GM21360 (cell line): ENCODE data around the gene GPC6.
"Not testable (repeated sequence)": the region's sequence is repeated elsewhere in the genome, so short reads cannot be mapped to it uniquely, and the experiment has no call there.

ENCODE experiments used
- ATAC-seq: cut with Tn5 transposase; IDR thresholded peaks from one replicate; pipeline ENCODE4 v1.9.1; 2021; ENCODE audit warnings: mild to moderate bottlenecking, moderate library complexity; ENCODE audit not compliant: unreplicated experiment

The GPC6 gene

DNA sequence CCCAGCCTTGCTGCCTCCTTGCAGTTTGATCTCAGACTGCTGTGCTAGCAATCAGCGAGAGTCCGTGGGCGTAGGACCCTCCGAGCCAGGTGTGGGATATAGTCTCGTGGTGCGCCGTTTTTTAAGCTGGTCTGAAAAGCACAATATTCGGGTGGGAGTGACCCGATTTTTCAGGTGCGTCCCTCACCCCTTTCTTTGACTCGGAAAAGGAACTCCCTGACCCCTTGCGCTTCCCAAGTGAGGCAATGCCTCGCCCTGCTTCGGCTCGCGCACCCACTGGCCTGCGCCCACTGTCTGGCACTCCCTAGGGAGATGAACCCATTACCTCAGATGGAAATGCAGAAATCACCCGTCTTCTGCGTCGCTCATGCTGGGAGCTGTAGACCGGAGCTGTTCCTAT is 269.5 kb downstream of the GPC6 start:
- ATAC-seq: not testable (repeated sequence)

DNA sequence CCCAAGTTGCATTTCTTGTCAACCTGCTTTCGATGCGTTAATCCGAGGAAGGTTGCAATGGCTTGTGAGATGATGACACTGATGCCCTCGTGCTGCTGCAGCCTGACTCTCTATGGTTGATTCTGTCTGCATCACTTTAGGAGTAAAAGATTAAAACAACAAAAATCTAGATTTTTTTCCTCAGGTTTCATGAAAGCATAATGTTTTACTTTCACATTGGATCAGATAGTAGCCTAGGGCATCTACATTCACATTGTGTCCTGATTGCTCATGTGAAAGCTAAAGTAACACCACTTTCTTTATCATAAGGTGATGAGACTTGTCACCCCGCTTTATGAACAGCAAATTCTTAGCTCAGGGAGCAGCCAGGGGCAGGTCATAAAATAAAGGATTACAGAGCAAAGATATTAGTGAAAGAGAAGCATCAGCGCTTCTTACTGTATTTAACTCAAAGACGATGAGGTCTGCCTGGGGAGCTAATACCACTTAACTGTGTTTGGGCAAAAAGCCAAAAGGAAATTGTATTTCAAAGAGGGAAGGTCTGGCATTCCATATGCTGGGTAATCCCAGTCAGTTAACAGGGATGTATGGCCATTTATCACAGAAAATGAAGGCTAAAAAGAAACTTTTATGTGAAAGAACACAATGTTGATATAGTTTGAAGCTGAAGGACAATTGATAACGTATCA is 270.5 kb downstream of the GPC6 start:
- ATAC-seq: no peak

GRCh38 chr13:93499991-93500390 is 273.4 kb downstream of the GPC6 start:
- no peak for ATAC-seq

- ATAC-seq: no peak
These were observed 275.5 kb downstream of the GPC6 start for GRCh38 chr13:93502071-93502470.

GRCh38 chr13:93502987-93503615 is 276.5 kb downstream of the GPC6 start:
- no peak for ATAC-seq

GRCh38 chr13:93505104-93505952 is 278.7 kb downstream of the GPC6 start:
- no peak for ATAC-seq

DNA sequence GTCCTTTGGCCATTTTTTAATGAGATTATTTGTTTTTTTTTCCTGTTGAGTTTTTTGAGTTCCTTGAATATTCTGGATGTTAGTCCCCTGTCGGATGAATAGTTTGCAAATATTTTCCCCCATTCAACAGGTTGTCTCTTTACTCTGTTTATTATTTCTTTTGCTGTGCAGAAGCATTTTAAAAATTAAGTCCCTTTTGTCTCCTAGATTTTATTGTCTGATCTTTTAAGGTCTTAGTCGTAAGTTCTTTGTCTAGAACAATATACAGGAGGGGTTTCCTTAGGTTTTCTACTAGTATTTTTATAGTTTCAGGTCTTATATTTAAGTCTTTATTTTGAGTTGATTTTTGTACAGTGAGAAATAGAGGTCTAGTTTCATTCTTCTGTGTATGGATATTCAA is 284.4 kb downstream of the GPC6 start:
- ATAC-seq: no peak

GRCh38 chr13:93515267-93515666 is 288.7 kb downstream of the GPC6 start:
- ATAC-seq: no peak

GRCh38 chr13:93517658-93518057 is 291.1 kb downstream of the GPC6 start:
- ATAC-seq: no peak

DNA sequence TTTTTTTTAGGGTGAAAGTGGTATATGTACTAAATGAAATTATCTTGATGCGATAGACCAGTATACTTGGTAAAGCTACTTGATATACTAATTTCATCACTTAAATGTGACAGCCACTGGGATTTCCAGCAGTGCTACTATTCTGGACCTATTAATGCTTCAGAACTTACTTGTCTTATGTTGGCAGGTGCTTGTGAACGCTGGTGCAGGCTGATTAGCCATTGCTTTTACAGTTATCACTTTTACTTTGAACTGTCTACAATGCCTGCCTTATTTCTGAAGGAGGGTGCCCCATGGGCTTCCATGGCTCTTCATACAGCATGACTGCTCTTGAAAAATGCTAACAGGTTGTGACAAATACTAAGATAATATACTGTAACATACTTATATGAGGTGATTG is 294.7 kb downstream of the GPC6 start:
- ATAC-seq: no peak

- ATAC-seq: no peak
These were observed 295.9 kb downstream of the GPC6 start for GRCh38 chr13:93522501-93522900.

- no peak for ATAC-seq
These were observed 298.5 kb downstream of the GPC6 start for GRCh38 chr13:93525087-93525486.

GRCh38 chr13:93527748-93528297 is 301.2 kb downstream of the GPC6 start:
- no peak for ATAC-seq

DNA sequence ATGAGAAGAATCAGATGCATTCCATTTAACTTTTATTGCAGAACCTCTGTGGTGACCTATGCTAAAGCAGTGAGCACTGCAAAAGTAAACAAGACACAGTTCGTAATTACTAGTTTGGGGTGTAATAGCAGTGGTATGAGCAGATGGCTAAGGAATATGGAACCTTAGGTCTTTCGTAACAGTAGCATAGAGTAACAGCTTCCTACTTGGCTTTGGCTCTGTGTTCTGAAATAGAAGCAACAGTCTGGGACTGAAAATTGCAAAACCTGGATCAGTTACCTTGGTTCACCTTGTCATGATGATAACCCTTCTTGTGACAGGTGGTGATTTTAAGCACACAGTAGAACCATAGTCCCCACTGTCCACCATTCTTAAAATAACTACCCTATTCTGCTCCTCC is 303.4 kb downstream of the GPC6 start:
- no peak for ATAC-seq

DNA sequence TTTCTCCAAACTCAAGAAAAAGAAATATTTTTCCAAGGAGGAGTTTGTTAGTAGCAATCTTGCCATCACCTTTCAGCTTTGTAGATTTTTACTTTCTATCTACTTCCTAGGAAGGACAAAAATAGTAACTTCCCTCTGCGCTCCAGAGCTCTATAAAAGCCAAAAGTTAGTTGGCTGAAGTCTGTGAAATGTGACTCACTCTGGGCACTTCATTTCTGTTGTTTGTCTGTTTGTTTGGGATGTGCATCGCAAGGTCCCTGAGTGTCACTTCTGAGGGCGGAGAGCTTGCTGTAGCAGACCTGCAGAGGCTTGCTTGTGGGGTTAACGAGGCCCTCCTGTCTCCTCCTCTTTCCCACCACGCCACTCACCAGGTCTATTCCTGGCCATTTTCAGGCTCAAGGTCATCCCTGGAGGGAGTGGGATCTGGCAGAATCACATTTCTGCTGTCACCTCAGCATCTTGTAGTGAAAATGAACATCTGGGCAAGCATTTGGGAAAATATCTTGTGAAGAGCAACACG is 307.6 kb downstream of the GPC6 start:
- no peak for ATAC-seq

DNA sequence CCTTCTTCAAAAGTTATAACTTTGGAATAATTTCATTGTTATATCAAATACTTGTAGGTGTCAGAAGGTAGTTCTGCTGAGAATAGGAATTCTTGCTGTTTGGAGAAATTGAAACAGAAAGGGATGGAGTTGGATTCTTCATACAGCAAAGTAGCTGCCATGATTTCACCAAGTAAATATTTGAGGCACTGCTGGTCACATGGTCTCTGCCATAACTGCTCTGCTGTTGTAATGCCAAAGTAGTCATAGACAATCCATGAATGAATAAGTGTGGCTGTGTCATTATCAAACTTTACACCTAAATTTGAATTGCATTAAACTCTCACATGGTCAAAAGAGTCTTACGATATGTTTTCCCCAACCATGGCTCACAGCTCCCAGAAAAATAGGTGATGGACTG is 308.6 kb downstream of the GPC6 start:
- ATAC-seq: no peak

DNA sequence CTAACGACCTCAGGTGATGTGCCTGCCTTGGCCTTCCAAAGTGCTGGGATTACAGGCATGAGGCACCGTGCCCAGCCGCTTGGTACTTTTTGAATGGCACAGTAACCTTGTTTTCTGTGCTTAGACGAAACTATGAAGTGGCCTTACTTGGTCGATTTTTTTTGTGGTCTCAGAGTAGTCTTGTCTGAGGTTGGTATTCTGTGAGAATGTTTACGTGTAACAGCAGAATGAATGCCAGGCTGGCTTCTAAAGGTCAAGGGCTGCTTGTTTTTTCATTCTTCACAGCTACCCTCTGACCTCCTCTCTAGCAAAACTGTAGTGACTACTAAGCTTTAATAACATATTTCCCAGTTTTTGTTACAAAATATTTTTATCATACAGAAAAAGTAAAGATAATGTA is 313.3 kb downstream of the GPC6 start:
- no peak for ATAC-seq

- ATAC-seq: no peak
These were observed 321.3 kb downstream of the GPC6 start for GRCh38 chr13:93547886-93548285.

- no peak for ATAC-seq
These were observed 322.9 kb downstream of the GPC6 start for GRCh38 chr13:93549326-93550005.

- ATAC-seq: no peak
These were observed 323.6 kb downstream of the GPC6 start for GRCh38 chr13:93550236-93550635.

- ATAC-seq: no peak
These were observed 326.0 kb downstream of the GPC6 start for GRCh38 chr13:93552596-93552995.
